Measurements from ENCODE around the gene CEPT1. TPM values are rescaled to one million over a fixed set of nuclear protein-coding genes. Genes with fewer than 3 reads are reported as not detected.
"Not testable (repeated sequence)": the region's sequence is repeated elsewhere in the genome, so short reads cannot be mapped to it uniquely, and the experiment has no call there.

Gene CEPT1
- total RNA-seq, 1 donor from 2014 or later = 23.7 TPM

GRCh38 chr1:111211921-111212320 lies 71.9 kb downstream of the CEPT1 start:
- H3K27me3 ChIP-seq (ENCODE audit: control insufficient read depth, insufficient read depth, low read length) = no peaks in the 10 kb centered on the region
- DNase-seq (ENCODE audit: low read depth) = no peak
- no peak for TF ChIP-seq CTCF (IDR thresholded peaks at IDR 0.05; ENCODE audit: insufficient read depth, low read length, poor library complexity, severe bottlenecking)
- H3K36me3 ChIP-seq (ENCODE audit: control insufficient read depth, insufficient read depth, low read length) = no peaks in the 10 kb centered on the region
- H3K4me3 ChIP-seq (ENCODE audit: low read depth, low read length) = no peak overlapping the region

GRCh38 chr1:111212634-111213335 lies 72.8 kb downstream of the CEPT1 start:
- TF ChIP-seq CTCF (IDR thresholded peaks at IDR 0.05; ENCODE audit: insufficient read depth, low read length, poor library complexity, severe bottlenecking) = no peak
- DNase-seq (ENCODE audit: low read depth) = no peak
- Histone ChIP-seq H3K4me3 (ENCODE audit: low read depth, low read length) (no peak overlapping the region), H3K27me3 (ENCODE audit: control insufficient read depth, insufficient read depth, low read length) (no peaks in the 10 kb centered on the region), H3K36me3 (ENCODE audit: control insufficient read depth, insufficient read depth, low read length) (no peaks in the 10 kb centered on the region)

GRCh38 chr1:111213412-111213811 lies 73.4 kb downstream of the CEPT1 start:
- Histone ChIP-seq H3K36me3 (ENCODE audit: control insufficient read depth, insufficient read depth, low read length) (no peaks in the 10 kb centered on the region), H3K27me3 (ENCODE audit: control insufficient read depth, insufficient read depth, low read length) (no peaks in the 10 kb centered on the region), H3K4me3 (ENCODE audit: low read depth, low read length) (no peak overlapping the region)
- TF ChIP-seq CTCF (IDR thresholded peaks at IDR 0.05; ENCODE audit: insufficient read depth, low read length, poor library complexity, severe bottlenecking) = no peak
- no peak for DNase-seq (ENCODE audit: low read depth)

- Histone ChIP-seq H3K36me3 (ENCODE audit: control insufficient read depth, insufficient read depth, low read length) (no peaks in the 10 kb centered on the region), H3K4me3 (ENCODE audit: low read depth, low read length) (no peak overlapping the region), H3K27me3 (ENCODE audit: control insufficient read depth, insufficient read depth, low read length) (no peaks in the 10 kb centered on the region)
- TF ChIP-seq CTCF (IDR thresholded peaks at IDR 0.05; ENCODE audit: insufficient read depth, low read length, poor library complexity, severe bottlenecking) = no peak
- no peak for DNase-seq (ENCODE audit: low read depth)
Measured at GRCh38 chr1:111214074-111214801, 74.2 kb downstream of the CEPT1 start.

GRCh38 chr1:111214884-111215283 lies 74.9 kb downstream of the CEPT1 start:
- H3K27me3 ChIP-seq (ENCODE audit: control insufficient read depth, insufficient read depth, low read length) = no peaks in the 10 kb centered on the region
- no peak for DNase-seq (ENCODE audit: low read depth)
- no peaks in the 10 kb centered on the region for H3K36me3 ChIP-seq (ENCODE audit: control insufficient read depth, insufficient read depth, low read length)
- H3K4me3 ChIP-seq (ENCODE audit: low read depth, low read length) = no peak overlapping the region
- no peak for TF ChIP-seq CTCF (IDR thresholded peaks at IDR 0.05; ENCODE audit: insufficient read depth, low read length, poor library complexity, severe bottlenecking)

GRCh38 chr1:111215285-111215684 lies 75.3 kb downstream of the CEPT1 start:
- H3K36me3 ChIP-seq (ENCODE audit: control insufficient read depth, insufficient read depth, low read length); H3K27me3 ChIP-seq (ENCODE audit: control insufficient read depth, insufficient read depth, low read length); DNase-seq (ENCODE audit: low read depth); H3K4me3 ChIP-seq (ENCODE audit: low read depth, low read length): not testable (repeated sequence)
